ENCODE measurements around the gene NAT10. TPM values are rescaled to one million over a fixed set of nuclear protein-coding genes. Genes with fewer than 3 reads are reported as not detected.

NAT10 gene
- total and polyA plus RNA-seq, 2 donors from 2014 or later: 24.1 to 43.1 TPM

DNA sequence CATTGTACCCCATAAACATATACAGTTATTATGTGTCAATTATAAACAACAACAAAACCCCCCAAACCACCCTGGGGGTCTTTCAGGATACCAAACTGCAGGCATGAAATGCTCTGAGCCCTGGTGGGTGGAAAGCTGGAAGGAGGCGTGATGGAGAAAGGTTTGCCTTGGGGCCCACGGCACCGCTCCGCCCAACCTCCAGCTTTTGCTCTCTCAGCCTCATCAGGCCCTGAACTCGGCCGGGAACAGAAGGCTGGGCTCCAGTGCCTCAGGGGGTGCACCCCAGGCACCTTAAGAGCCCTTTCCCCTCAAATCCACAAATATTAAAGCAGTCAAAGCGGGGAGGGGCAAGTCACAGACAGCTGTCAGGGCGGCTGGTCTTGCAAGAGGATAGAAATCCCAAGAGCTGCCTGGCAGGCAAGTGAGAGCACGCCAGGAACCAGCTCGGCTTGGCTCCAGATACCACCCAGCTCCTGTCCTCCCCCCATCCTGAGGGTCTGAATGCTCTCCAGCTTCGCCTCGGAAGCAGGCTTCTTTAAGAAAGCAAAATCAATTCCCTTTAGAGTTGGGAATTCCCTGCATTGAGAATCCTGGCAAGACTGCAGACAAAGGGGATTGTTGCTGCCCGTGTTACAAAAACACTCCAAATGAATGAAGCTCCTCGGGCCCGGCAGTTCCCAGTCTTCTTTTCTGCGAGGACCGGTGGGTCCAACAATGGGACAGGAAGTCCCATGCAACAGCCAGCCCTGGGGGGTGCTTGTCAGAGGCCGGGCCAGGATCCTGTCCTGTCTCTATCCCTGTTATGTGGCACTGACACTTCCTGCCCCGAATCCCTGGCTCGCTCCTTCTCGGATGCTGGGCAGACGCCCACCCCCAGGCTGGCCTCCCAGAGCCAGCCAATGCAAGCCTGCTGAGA is 80.8 kb downstream of the NAT10 start:
- Histone ChIP-seq H3K36me3 (ENCODE audit: control insufficient read depth in 2 of 3, insufficient read depth in 3 of 3, low read length in 3 of 3) (no peaks in the 10 kb centered on the region), H3K27me3 (ENCODE audit: control insufficient read depth, insufficient read depth, low read length) (no peaks in the 10 kb centered on the region), H3K4me1 (ENCODE audit: control insufficient read depth in 2 of 3, insufficient read depth in 2 of 3, low read depth in 1 of 3, low read length in 3 of 3) (peaks cover 0 to 27% (median 13%) of the 10 kb centered on the region in 3 donors), H3K9ac (ENCODE audit: low read length in 3 of 3) (no peak overlapping the region), H3K4me3 (ENCODE audit: low read length in 3 of 3) (no peak overlapping the region), H3K9me3 (ENCODE audit: control insufficient read depth in 2 of 3, insufficient read depth in 1 of 3, low read length in 3 of 3) (no peaks in the 10 kb centered on the region), H3K27ac (ENCODE audit: low read depth in 2 of 2, low read length in 2 of 2) (no peak overlapping the region)
- intact Hi-C loops (cut with DNase I): no loop called here
- DNase-seq (peak in 1 of 5 donors; percentile 53), FAIRE-seq (no peak)
- TF ChIP-seq, protein P1, sequence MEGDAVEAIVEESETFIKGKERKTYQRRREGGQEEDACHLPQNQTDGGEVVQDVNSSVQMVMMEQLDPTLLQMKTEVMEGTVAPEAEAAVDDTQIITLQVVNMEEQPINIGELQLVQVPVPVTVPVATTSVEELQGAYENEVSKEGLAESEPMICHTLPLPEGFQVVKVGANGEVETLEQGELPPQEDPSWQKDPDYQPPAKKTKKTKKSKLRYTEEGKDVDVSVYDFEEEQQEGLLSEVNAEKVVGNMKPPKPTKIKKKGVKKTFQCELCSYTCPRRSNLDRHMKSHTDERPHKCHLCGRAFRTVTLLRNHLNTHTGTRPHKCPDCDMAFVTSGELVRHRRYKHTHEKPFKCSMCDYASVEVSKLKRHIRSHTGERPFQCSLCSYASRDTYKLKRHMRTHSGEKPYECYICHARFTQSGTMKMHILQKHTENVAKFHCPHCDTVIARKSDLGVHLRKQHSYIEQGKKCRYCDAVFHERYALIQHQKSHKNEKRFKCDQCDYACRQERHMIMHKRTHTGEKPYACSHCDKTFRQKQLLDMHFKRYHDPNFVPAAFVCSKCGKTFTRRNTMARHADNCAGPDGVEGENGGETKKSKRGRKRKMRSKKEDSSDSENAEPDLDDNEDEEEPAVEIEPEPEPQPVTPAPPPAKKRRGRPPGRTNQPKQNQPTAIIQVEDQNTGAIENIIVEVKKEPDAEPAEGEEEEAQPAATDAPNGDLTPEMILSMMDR (IDR thresholded peaks at IDR 0.05; ENCODE audit: borderline replicate concordance, extremely low read depth, insufficient read depth): no peak

- H3K4me3 ChIP-seq (ENCODE audit: low read length in 3 of 3): no peak overlapping the region
- no peak for FAIRE-seq
Measured at GRCh38 chr11:34188181-34188580, 82.8 kb downstream of the NAT10 start.

GRCh38 chr11:34189191-34189590 is 83.8 kb downstream of the NAT10 start:
- no peak overlapping the region for H3K9ac ChIP-seq (ENCODE audit: low read length in 3 of 3)
- H3K9me3 ChIP-seq (ENCODE audit: control insufficient read depth in 2 of 3, insufficient read depth in 1 of 3, low read length in 3 of 3): no peaks in the 10 kb centered on the region
- no peaks in the 10 kb centered on the region for H3K27me3 ChIP-seq (ENCODE audit: control insufficient read depth, insufficient read depth, low read length)
- no peaks in the 10 kb centered on the region for H3K36me3 ChIP-seq (ENCODE audit: control insufficient read depth in 2 of 3, insufficient read depth in 3 of 3, low read length in 3 of 3)
- H3K27ac ChIP-seq (ENCODE audit: low read depth in 2 of 2, low read length in 2 of 2): no peak overlapping the region
- H3K4me1 ChIP-seq (ENCODE audit: control insufficient read depth in 2 of 3, insufficient read depth in 2 of 3, low read depth in 1 of 3, low read length in 3 of 3): peaks cover 0 to 18% (median 6%) of the 10 kb centered on the region in 3 donors
- FAIRE-seq (no peak), DNase-seq (no peak)
- intact Hi-C loops (cut with DNase I): no loop called here
- TF ChIP-seq, protein P1 (IDR thresholded peaks at IDR 0.05; ENCODE audit: borderline replicate concordance, extremely low read depth, insufficient read depth): no peak
- no peak overlapping the region for H3K4me3 ChIP-seq (ENCODE audit: low read length in 3 of 3)

More at GRCh38 chr11:34188181-34188580, 82.8 kb downstream of the NAT10 start:
- intact Hi-C loops (cut with DNase I): no loop called here
- H3K36me3 ChIP-seq (ENCODE audit: control insufficient read depth in 2 of 3, insufficient read depth in 3 of 3, low read length in 3 of 3): no peaks in the 10 kb centered on the region
- peak overlapping the region in 1 of 3 donors; percentile 14 for H3K9ac ChIP-seq (ENCODE audit: low read length in 3 of 3)
- TF ChIP-seq, protein P1 (IDR thresholded peaks at IDR 0.05; ENCODE audit: borderline replicate concordance, extremely low read depth, insufficient read depth): no peak
- H3K27me3 ChIP-seq (ENCODE audit: control insufficient read depth, insufficient read depth, low read length): no peaks in the 10 kb centered on the region
- peaks cover 0 to 24% (median 11%) of the 10 kb centered on the region in 3 donors for H3K4me1 ChIP-seq (ENCODE audit: control insufficient read depth in 2 of 3, insufficient read depth in 2 of 3, low read depth in 1 of 3, low read length in 3 of 3)
- H3K27ac ChIP-seq (ENCODE audit: low read depth in 2 of 2, low read length in 2 of 2): no peak overlapping the region
- DNase-seq: peak in 1 of 5 donors; percentile 32
- H3K9me3 ChIP-seq (ENCODE audit: control insufficient read depth in 2 of 3, insufficient read depth in 1 of 3, low read length in 3 of 3): no peaks in the 10 kb centered on the region
